Anterior cingulate cortex (tissue), 58 donors: ENCODE data around the gene STX10.

Experiments used
- DNase-seq, 58 donors: peaks; one replicate each; lab custom pipeline; 2025; lab: John Stamatoyannopoulos, UW

STX10 gene

DNA sequence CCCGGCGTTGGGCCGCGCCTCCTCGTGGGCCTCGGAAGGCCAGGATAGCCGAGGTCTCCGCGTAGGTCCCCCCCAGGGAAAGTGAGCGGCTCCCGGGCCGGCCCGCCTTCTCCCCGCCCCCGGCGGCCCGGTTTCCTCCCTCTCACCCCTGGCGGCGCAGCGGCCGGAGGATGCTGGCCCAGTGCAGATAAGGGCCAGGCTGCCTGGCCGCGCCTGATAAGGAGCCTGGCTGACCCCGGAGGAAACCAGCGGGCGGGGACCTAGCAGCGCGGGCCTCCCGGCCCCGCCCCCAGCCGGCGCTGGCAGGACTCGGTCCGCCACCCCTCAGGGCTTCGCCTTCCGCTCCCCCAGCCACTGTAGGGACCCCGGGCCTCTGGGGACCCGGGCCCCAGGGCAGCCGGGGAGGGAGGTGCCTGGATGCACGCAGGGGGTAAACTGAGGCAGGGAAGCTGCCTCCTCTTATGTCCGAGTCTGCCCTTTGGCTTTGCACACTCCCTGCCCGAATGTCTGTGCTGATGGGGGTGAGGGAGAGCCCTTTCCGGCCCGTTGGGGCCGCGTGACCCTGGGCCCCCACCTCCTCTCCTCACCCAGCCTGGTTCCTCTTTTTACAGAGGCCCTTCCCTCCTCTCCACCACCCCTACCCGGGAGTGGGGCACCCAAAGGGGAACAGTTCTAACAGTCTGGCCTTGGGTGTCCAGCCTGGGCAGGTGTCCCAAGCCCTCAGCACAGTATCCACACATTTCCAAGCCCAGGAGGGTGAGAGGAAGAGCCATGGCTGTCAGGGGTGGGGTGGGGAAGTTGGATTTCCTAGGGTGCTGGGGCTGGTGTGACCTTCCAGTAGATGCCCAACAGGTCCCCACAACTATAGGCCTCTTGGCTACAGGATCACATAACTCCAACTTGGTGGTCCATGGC, 47.3 kb downstream of the STX10 start, which contains the start of gene LYL1:
Gene LYL1, minus strand, starts transcription at position 193 of the 915 bp plus-strand sequence. CDS start 1,687 bp downstream, outside the sequence.
- peak in 12 of 58 donors; percentile 15 to 63 (median 50) for DNase-seq

- DNase-seq: no peak
These were observed 47.8 kb downstream of the STX10 start for GRCh38 chr19:13102416-13102665.

GRCh38 chr19:13101590-13102415, 48.4 kb downstream of the STX10 start:
- no peak for DNase-seq

DNA sequence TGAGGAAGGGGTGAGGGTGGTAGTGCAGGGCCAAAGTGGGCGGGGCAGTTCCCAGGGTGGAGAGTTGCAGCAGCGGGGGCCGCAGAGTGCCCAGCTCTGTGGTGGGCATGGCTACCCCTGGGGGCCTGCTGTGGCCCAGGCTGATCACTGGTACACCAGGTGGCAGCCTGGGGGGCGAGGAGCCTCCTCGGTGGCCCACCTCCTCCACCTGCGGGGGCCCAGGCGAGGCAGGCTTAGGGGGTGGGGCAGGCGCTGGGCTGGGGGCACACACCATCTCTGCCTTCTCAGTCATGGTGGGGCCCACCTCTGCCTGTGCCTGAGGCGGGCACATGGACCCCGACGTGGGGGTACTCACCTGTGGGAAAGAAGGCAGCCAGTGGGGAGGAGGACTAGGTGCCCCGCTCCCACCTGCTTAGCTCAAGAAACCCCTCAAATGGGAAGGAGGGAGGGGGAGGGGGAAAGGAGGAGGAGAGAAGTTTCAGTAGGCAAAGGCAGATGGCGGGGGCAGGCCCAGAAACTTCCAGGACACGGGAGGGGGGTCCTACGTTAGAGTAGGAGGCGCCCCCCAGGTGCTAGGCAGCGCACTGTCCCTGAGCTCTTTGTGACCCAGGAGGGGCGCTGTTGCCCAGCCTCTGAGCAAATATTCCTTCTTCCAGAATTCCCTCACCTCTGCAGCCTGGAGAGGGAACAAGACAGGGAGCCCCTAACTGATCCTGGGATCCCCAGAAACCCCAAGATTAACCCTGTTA, 49.2 kb downstream of the STX10 start:
- DNase-seq: no peak

GRCh38 chr19:13100031-13100588, 50.1 kb downstream of the STX10 start:
- no peak for DNase-seq

- peak in 15 of 58 donors; percentile 16 to 49 (median 35) for DNase-seq
These were observed 50.8 kb downstream of the STX10 start for GRCh38 chr19:13099073-13099999.

GRCh38 chr19:13098277-13099072, 51.7 kb downstream of the STX10 start:
- DNase-seq: peak in 4 of 58 donors; percentile 11 to 28 (median 24)

GRCh38 chr19:13097463-13098258, 52.5 kb downstream of the STX10 start:
- peak in 2 of 58 donors; percentile 30 to 37 for DNase-seq

DNA sequence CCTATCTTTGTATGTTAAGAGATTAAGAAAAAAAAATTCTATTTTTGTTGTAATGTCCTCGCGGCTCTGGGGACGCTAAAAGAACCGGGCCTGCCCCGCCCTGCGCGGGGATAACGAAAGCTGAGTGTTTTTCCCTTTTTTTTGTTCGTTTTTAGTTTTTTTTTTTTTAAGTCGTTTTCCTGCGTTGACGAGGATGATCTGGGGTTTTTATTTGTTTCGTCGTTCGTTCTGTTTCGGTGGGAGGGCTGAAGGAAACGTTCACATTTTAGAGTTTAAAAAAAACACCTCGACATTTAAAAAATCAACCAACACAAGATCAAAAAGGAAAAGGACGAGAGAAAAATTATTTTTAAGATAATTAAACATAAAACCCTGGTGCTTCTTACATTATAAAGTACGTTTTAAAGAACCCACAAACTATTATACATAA, 53.1 kb downstream of the STX10 start:
- DNase-seq: no peak

DNA sequence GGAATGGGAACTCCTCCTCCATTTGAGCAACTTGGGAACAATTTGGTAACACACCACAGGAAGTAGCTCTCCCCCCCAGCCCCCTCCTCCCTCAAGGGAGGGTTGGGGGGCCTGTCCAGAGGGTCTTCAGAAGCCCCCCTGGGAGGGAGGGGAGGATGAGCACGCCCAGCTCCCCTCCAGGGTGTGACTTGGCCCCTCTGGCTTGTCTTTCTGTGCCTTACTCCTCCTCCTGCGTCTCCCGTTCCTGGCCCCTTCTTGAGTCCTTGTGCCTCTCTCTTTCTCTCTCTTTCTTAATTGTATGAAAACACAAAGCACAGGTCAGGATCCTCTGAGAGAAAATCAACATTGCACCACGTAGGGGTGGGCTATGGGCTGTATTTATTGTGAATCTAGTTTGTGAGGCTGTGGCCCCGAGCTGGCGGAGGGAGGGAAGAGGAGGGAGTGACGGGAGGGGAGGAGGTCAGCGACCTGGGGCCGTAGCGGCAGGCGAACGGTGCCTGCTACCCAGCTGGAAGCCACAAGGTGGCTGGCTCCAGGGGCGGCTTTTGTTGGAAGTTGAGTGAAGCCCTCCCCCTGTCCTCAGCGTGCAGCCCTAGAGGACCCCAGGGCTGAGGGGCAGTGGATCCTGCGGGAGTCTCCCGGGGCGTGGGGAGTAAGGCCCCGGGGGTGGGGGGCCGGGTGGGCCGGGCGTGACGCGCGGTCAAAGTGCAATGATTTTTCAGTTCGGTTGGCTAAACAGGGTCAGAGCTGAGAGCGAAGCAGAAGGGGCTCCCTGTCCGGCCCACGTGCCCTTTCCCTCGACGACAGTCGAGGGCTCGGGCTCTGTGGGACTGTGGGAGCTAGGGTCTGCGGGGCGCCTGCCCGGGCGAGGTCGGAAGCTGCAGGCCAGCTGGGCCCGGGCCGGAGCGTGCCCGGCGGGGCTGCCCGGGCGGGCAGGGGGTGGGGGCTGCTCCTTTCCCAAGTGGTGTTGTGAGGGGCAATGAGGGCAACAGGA, 53.9 kb downstream of the STX10 start:
- DNase-seq: no peak

DNA sequence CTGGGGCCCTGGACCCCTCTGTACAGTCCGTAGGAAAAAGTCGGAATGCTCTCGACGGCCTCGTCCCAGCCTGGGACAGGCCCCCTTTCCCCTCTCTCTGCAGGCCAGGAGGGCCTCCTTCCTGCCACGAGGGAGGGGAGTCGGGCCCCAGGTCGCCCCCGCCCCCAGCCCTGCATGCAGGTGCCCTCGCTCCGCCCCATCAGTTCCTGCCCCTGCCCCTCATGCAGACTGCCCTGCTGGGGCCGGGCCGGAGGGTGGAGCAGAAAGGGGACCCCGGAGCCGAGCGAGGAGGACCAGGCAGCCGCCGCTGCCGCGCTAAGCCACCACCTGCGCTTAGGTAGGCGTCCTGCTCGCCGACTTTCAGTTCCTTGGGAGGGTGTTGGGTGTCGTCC, 54.8 kb downstream of the STX10 start:
- no peak for DNase-seq

GRCh38 chr19:13094771-13095392, 55.3 kb downstream of the STX10 start:
- DNase-seq: peak in 1 of 58 donors; percentile 32

- DNase-seq: peak in 15 of 58 donors; percentile 28 to 86 (median 65)
These were observed 56.1 kb downstream of the STX10 start for GRCh38 chr19:13094106-13094504.
